Fibroblast of pulmonary artery (primary cell): ENCODE data around the gene FBXO42.

Experiments used
- DNase-seq: peaks from one replicate; pipeline ENCODE4 v3.0.0-alpha.2; 2010; ENCODE audit warnings: low read depth
- H3K4me3 ChIP-seq: replicated peaks from 2 replicates; pipeline ENCODE4 v1.5.1; 2011; ENCODE audit warnings: low read depth, mild to moderate bottlenecking, control low read depth, low read length, moderate library complexity
- TF ChIP-seq, protein P1 (sequence below): IDR thresholded peaks from 2 replicates; pipeline ENCODE4 v1.5.1; 2011; ENCODE audit warnings: mild to moderate bottlenecking, control low read depth, low read length, inconsistent platforms; ENCODE audit errors: missing control alignments

The FBXO42 gene

DNA sequence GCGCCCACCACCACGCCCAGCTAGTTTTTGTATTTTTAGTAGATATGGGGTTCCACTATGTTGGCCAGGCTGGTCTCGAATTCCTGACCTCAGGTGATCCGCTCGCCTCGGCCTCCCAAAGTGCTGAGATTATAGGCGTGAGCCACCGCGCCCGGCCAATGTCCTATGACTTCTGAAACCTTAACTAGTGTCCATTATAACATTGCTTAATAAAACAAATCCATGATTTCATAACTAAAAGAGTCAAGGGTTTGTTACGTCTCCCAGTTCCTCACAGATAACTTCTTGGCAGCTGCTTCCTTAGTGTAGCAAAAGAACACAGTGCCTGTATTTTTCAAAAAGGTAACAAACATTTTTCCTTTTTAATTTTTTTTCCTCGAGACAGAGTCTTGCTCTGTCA lies 53.6 kb downstream of the FBXO42 start:
- peak; percentile 36 for DNase-seq
- TF ChIP-seq, protein P1, sequence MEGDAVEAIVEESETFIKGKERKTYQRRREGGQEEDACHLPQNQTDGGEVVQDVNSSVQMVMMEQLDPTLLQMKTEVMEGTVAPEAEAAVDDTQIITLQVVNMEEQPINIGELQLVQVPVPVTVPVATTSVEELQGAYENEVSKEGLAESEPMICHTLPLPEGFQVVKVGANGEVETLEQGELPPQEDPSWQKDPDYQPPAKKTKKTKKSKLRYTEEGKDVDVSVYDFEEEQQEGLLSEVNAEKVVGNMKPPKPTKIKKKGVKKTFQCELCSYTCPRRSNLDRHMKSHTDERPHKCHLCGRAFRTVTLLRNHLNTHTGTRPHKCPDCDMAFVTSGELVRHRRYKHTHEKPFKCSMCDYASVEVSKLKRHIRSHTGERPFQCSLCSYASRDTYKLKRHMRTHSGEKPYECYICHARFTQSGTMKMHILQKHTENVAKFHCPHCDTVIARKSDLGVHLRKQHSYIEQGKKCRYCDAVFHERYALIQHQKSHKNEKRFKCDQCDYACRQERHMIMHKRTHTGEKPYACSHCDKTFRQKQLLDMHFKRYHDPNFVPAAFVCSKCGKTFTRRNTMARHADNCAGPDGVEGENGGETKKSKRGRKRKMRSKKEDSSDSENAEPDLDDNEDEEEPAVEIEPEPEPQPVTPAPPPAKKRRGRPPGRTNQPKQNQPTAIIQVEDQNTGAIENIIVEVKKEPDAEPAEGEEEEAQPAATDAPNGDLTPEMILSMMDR: no peak

DNA sequence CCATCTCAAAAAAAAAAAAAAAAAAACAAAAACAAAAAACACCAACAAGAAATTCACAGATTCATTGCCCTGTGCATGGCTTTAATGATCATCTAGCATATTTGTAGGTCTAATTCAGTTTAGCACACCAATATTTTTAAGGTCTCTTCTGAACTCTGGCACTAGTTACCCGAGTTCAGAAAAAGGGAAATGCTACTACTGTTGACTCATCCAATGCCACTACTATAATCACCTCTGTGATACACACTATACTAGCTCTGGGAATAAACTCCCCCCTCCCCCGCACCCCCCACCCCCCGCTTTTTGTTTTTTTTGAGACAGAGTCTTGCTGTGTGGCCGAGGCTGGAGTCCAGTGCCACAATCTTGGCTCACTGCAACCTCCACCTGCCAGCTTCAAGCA lies 55.6 kb downstream of the FBXO42 start:
- peak; percentile 3 for DNase-seq
- TF ChIP-seq, protein P1: no peak
- no peak overlapping the region for H3K4me3 ChIP-seq

More for the DNA sequence above, 53.6 kb downstream of the FBXO42 start:
- no peak overlapping the region for H3K4me3 ChIP-seq

DNA sequence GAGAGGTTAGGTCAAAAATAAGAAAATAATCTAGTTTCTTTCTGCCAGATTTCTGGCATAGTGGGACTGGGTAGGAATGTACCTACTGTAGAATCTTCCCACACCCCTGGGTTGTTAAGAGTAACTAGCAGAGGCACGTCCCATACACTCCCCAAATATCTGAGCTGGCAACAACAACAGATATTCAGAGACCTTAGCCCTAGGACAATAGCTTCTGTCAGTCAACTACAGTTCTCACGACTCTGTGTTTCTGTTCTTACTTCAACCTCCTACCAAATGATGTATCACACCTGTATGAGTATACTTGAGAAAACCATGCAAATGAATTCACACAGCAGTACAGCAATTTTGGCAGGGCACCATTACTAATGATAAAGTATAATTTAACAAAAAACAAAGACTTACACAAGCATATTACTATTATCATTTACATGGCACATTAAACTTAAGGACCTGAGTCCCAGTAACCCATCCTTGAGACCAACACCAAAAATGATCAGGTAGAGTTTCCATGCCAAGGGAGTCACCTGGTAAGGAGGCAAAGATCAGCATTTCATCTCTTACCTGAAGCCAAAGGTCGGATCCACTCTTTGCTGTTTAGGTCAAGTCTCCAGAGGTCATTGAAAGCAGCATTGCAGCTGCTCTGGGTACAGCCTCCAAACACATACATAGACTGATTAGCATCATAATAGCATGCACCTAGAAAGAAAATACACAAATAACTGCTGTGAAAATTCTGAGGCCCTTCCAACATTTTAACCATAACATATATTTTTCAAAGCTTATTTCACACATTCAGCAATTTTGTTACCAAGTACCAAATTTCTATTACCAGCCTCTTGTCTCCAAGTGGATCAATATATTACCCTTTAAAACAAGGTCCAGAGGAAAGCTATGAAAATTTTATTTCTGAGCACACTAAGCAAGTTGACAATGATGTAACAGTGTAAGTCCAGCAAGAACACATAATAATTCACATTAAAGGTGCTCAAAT lies 57.8 kb downstream of the FBXO42 start:
- no peak overlapping the region for H3K4me3 ChIP-seq
- DNase-seq: no peak
- TF ChIP-seq, protein P1: no peak

DNA sequence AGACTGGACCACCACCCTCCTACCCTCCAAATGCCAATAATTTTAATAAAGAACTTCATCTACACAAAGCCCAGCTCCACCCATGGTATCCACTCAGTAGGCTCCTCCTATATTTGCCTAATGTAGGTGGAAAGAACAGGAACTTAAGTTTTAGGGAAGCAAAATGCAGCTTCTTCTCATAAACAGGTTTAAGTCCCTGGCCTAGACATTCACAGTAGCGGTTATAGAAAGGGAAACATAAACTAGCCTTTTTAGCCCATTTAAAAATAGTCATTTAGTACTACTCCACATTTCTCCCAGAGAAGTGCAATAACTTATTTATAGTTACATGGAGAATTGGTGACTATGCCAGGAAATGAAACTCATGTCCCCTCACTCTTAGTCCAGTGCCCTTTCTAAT lies 58.7 kb downstream of the FBXO42 start:
- TF ChIP-seq, protein P1: no peak
- no peak overlapping the region for H3K4me3 ChIP-seq
- no peak for DNase-seq

DNA sequence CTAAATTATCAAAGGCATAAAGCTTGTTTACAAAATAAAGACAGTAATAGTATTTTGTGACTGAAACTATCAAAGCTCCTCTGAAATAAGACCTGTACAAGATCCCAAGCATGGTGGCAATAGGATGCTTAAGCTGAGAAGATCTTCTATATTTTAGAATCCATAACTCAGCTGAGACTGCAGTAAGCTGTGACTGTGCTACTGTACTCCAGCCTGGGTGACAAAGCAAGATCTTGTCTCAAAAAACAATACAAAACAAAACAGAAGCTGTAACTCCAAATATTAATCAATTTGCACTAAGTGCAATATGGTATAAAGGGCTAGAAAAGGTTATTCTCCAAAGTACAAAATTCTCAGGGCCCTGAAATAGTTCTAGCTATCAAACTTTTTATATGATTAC lies 59.5 kb downstream of the FBXO42 start:
- no peak for DNase-seq
- H3K4me3 ChIP-seq: no peak overlapping the region
- TF ChIP-seq, protein P1: no peak

DNA sequence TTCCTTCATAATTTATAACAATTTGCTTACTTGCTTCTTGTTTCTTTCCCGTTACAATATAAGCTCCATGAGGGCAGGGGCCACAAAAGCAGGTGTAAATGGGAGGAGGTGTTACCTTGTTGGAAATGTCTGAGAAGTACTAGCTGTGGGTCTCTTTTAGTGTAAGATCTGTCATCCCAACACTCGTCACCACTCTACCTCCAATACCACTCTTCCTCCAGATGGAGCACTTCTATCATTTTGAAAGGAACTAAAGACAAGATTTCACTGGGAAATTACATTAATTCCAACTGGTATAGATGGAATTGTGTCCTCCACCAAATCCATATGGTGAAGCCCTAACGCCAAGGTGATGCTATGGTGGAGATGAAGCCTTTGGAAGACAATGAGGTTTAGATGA lies 62.3 kb downstream of the FBXO42 start:
- H3K4me3 ChIP-seq: no peak overlapping the region
- TF ChIP-seq, protein P1: no peak
- DNase-seq: no peak

DNA sequence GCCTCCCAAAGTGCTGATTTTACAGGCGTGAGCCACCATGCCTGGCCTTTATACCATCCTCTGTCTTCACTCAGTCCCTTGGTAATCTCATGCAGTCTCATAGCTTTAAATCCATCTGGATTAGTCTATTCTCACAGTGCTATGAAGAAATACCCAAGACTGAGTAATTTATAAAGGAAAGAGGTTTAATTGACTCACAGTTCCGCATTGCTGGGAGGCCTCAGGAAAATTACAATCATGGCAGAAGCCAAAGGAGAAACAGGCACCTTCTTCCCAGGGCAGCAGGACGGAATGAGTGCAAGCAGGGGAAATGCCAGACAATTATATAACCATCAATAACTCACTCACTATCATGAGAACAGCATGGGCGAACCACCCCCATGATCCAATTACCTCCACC lies 66.2 kb downstream of the FBXO42 start:
- H3K4me3 ChIP-seq: no peak overlapping the region
- TF ChIP-seq, protein P1: no peak
- DNase-seq: no peak
